WTC11 (cell line): ENCODE data around the gene SCAF4. TPM values are rescaled to one million over a fixed set of nuclear protein-coding genes. Genes with fewer than 3 reads are reported as not detected.

Source experiments
- ATAC-seq: fragments of 200-7000 bp; cut with Tn5 transposase; 2 replicates; pipeline ENCODE4 v1.10.0; 2021; ENCODE audit warnings: mild to moderate bottlenecking, moderate library complexity
- CTCF ChIA-PET: fragments of 300-600 bp; sonication (Branson Sonifier 250); formaldehyde crosslinking; loops from one replicate; lab custom pipeline; 2021; ENCODE audit warnings: antibody characterized with exemption; lab: Charles Lee
- POLR2A ChIA-PET: fragments of 350-600 bp; sonication (Branson Sonifier 250); formaldehyde crosslinking; loops from one replicate; lab custom pipeline; 2021; ENCODE audit warnings: antibody characterized with exemption; lab: Charles Lee
- DNase-seq: peaks from one replicate; pipeline ENCODE4 v3.0.0; 2021; ENCODE audit warnings: low spot score
- H3K27ac Mint-ChIP-seq: 2 replicates; pipeline ENCODE4 v1.8.0; 2021; ENCODE audit warnings: mixed read lengths
- H3K27me3 Mint-ChIP-seq: 2 replicates; pipeline ENCODE4 v1.8.0; 2021; ENCODE audit warnings: low read depth, mild to moderate bottlenecking, moderate library complexity, mixed read lengths
- H3K36me3 Mint-ChIP-seq: 2 replicates; pipeline ENCODE4 v1.8.0; 2021; ENCODE audit warnings: mixed read lengths
- H3K4me1 Mint-ChIP-seq: 2 replicates; pipeline ENCODE4 v1.8.0; 2022; ENCODE audit warnings: mixed read lengths
- H3K4me3 Mint-ChIP-seq: 2 replicates; pipeline ENCODE4 v1.8.0; 2021; ENCODE audit warnings: mild to moderate bottlenecking, moderate library complexity, mixed read lengths
- H3K9me3 Mint-ChIP-seq: 2 replicates; pipeline ENCODE4 v1.8.0; 2021; ENCODE audit warnings: mixed read lengths
- CREB1 ChIP-seq: sonication (generic); formaldehyde crosslinking; IDR thresholded peaks from 2 replicates; pipeline ENCODE4 v1.8.0; 2023; ENCODE audit warnings: mild to moderate bottlenecking, missing genetic modification reagents
- CREM ChIP-seq: sonication (generic); formaldehyde crosslinking; IDR thresholded peaks from 2 replicates; pipeline ENCODE4 v1.8.1; 2022; ENCODE audit warnings: mild to moderate bottlenecking, missing genetic modification reagents, moderate library complexity
- ETV6 ChIP-seq: sonication (generic); formaldehyde crosslinking; IDR thresholded peaks from 2 replicates; pipeline ENCODE4 v1.8.1; 2022; ENCODE audit warnings: mild to moderate bottlenecking, missing genetic modification reagents
- FOXK1 ChIP-seq: sonication (generic); formaldehyde crosslinking; IDR thresholded peaks from 2 replicates; pipeline ENCODE4 v1.8.0; 2022; ENCODE audit warnings: mild to moderate bottlenecking, moderate library complexity, missing genetic modification reagents
- JUN ChIP-seq: sonication (generic); formaldehyde crosslinking; IDR thresholded peaks from 2 replicates; pipeline ENCODE4 v1.8.0; 2023; ENCODE audit warnings: mild to moderate bottlenecking, missing genetic modification reagents
- KAT7 ChIP-seq: sonication (generic); formaldehyde crosslinking; IDR thresholded peaks from 2 replicates; pipeline ENCODE4 v1.8.1; 2023; ENCODE audit warnings: missing genetic modification reagents, mild to moderate bottlenecking, borderline replicate concordance
- NFE2L1 ChIP-seq: sonication (generic); formaldehyde crosslinking; IDR thresholded peaks from 2 replicates; pipeline ENCODE4 v1.8.1; 2023; ENCODE audit warnings: missing genetic modification reagents
- NFYB ChIP-seq: sonication (generic); formaldehyde crosslinking; conservative IDR thresholded peaks from 2 replicates; pipeline ENCODE4 v1.8.0; 2022; ENCODE audit warnings: low read depth, missing genetic modification reagents
- OVOL2 ChIP-seq: fragments of 250-450 bp; sonication (Bioruptor Pico); IDR thresholded peaks from 2 replicates; pipeline ENCODE4 v1.9.0; 2021; ENCODE audit warnings: mild to moderate bottlenecking, borderline replicate concordance
- SMAD3 ChIP-seq: sonication (generic); formaldehyde crosslinking; IDR thresholded peaks from 2 replicates; pipeline ENCODE4 v1.8.0; 2022; ENCODE audit warnings: missing genetic modification reagents, mild to moderate bottlenecking, borderline replicate concordance
- TEAD4 ChIP-seq: sonication (generic); formaldehyde crosslinking; IDR thresholded peaks from 2 replicates; pipeline ENCODE4 v1.8.0; 2022; ENCODE audit warnings: mild to moderate bottlenecking, missing genetic modification reagents
- ZNF232 ChIP-seq: sonication (generic); formaldehyde crosslinking; IDR thresholded peaks from 2 replicates; pipeline ENCODE4 v1.8.0; 2022; ENCODE audit warnings: mild to moderate bottlenecking, missing genetic modification reagents
- total RNA-seq: library from RNA; stranded (reverse); gene quantifications from 3 replicates; pipeline ENCODE4 v1.2.3, GENCODE V29; 2021
- TF ChIP-seq, protein P1 (sequence below): sonication (generic); formaldehyde crosslinking; IDR thresholded peaks from 2 replicates; pipeline ENCODE4 v1.8.0; 2022; ENCODE audit warnings: mild to moderate bottlenecking, missing genetic modification reagents
- TF ChIP-seq, protein P2 (sequence below): sonication (generic); formaldehyde crosslinking; IDR thresholded peaks from 2 replicates; pipeline ENCODE4 v1.8.1; 2023; ENCODE audit warnings: mild to moderate bottlenecking, missing genetic modification reagents, borderline replicate concordance
- TF ChIP-seq, protein P3 (sequence below): sonication (generic); formaldehyde crosslinking; IDR thresholded peaks from 2 replicates; pipeline ENCODE4 v1.8.1; 2022; ENCODE audit warnings: mild to moderate bottlenecking, moderate library complexity, missing genetic modification reagents
- TF ChIP-seq, protein P4 (sequence below): fragments of 250-450 bp; sonication (Bioruptor Pico); IDR thresholded peaks from 2 replicates; pipeline ENCODE4 v1.9.0; 2021; ENCODE audit warnings: mild to moderate bottlenecking, borderline replicate concordance
- TF ChIP-seq, protein P5 (sequence below): sonication (generic); formaldehyde crosslinking; IDR thresholded peaks from 2 replicates; pipeline ENCODE4 v1.8.0; 2022; ENCODE audit warnings: mild to moderate bottlenecking, missing genetic modification reagents
- TF ChIP-seq, protein P6 (sequence below): sonication (generic); formaldehyde crosslinking; IDR thresholded peaks from 2 replicates; pipeline ENCODE4 v1.8.0; 2022; ENCODE audit warnings: mild to moderate bottlenecking, missing genetic modification reagents
- TF ChIP-seq, protein P7 (sequence below): fragments of 250-450 bp; sonication (Bioruptor Pico); conservative IDR thresholded peaks from 2 replicates; pipeline ENCODE4 v1.9.0; 2021; ENCODE audit warnings: mild to moderate bottlenecking
- TF ChIP-seq, protein P8 (sequence below): sonication (generic); formaldehyde crosslinking; IDR thresholded peaks from 2 replicates; pipeline ENCODE4 v1.8.1; 2023; ENCODE audit warnings: mild to moderate bottlenecking, missing genetic modification reagents

Gene SCAF4
- total RNA-seq, 1 experiment from 2014 or later: 54.0 TPM

DNA sequence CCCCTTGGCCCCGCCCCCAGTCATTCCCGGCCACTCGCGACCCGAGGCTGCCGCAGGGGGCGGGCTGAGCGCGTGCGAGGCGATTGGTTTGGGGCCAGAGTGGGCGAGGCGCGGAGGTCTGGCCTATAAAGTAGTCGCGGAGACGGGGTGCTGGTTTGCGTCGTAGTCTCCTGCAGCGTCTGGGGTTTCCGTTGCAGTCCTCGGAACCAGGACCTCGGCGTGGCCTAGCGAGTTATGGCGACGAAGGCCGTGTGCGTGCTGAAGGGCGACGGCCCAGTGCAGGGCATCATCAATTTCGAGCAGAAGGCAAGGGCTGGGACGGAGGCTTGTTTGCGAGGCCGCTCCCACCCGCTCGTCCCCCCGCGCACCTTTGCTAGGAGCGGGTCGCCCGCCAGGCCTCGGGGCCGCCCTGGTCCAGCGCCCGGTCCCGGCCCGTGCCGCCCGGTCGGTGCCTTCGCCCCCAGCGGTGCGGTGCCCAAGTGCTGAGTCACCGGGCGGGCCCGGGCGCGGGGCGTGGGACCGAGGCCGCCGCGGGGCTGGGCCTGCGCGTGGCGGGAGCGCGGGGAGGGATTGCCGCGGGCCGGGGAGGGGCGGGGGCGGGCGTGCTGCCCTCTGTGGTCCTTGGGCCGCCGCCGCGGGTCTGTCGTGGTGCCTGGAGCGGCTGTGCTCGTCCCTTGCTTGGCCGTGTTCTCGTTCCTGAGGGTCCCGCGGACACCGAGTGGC lies 72.2 kb downstream of the SCAF4 start, which contains the start of gene SOD1:
Gene SOD1, plus strand, starts transcription at position 158 of the 723 bp plus-strand sequence. Its CDS starts 77 bp downstream, at position 235.
- POLR2A ChIA-PET: no interaction called here
- 0 out of 2 replicates have a peak, but pooled peaks have one; percentile 82 for TF ChIP-seq KAT7
- TF ChIP-seq TEAD4: peak; percentile 25; the same call in 1 of the 2 replicates
- TF ChIP-seq JUN (CRISPR knock-in tag): peak; percentile 88; the same call in 1 of the 2 replicates
- TF ChIP-seq NFYB (CRISPR knock-in tag): peak; percentile 50
- peak; percentile 94 for TF ChIP-seq ETV6 (CRISPR knock-in tag)
- 0 out of 2 replicates have a peak, but pooled peaks have one; percentile 41 for TF ChIP-seq CREB1 (CRISPR knock-in tag)
- TF ChIP-seq NFE2L1 (CRISPR knock-in tag): peak; percentile 90
- TF ChIP-seq, protein P1, sequence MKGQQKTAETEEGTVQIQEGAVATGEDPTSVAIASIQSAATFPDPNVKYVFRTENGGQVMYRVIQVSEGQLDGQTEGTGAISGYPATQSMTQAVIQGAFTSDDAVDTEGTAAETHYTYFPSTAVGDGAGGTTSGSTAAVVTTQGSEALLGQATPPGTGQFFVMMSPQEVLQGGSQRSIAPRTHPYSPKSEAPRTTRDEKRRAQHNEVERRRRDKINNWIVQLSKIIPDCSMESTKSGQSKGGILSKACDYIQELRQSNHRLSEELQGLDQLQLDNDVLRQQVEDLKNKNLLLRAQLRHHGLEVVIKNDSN: peak; percentile 68; the same call in 1 of the 2 replicates
- TF ChIP-seq, protein P2, sequence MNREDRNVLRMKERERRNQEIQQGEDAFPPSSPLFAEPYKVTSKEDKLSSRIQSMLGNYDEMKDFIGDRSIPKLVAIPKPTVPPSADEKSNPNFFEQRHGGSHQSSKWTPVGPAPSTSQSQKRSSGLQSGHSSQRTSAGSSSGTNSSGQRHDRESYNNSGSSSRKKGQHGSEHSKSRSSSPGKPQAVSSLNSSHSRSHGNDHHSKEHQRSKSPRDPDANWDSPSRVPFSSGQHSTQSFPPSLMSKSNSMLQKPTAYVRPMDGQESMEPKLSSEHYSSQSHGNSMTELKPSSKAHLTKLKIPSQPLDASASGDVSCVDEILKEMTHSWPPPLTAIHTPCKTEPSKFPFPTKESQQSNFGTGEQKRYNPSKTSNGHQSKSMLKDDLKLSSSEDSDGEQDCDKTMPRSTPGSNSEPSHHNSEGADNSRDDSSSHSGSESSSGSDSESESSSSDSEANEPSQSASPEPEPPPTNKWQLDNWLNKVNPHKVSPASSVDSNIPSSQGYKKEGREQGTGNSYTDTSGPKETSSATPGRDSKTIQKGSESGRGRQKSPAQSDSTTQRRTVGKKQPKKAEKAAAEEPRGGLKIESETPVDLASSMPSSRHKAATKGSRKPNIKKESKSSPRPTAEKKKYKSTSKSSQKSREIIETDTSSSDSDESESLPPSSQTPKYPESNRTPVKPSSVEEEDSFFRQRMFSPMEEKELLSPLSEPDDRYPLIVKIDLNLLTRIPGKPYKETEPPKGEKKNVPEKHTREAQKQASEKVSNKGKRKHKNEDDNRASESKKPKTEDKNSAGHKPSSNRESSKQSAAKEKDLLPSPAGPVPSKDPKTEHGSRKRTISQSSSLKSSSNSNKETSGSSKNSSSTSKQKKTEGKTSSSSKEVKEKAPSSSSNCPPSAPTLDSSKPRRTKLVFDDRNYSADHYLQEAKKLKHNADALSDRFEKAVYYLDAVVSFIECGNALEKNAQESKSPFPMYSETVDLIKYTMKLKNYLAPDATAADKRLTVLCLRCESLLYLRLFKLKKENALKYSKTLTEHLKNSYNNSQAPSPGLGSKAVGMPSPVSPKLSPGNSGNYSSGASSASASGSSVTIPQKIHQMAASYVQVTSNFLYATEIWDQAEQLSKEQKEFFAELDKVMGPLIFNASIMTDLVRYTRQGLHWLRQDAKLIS (CRISPR knock-in tag): no peak
- TF ChIP-seq, protein P3, sequence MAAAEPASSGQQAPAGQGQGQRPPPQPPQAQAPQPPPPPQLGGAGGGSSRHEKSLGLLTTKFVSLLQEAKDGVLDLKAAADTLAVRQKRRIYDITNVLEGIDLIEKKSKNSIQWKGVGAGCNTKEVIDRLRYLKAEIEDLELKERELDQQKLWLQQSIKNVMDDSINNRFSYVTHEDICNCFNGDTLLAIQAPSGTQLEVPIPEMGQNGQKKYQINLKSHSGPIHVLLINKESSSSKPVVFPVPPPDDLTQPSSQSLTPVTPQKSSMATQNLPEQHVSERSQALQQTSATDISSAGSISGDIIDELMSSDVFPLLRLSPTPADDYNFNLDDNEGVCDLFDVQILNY (CRISPR knock-in tag): peak; percentile 80
- TF ChIP-seq, protein P4, sequence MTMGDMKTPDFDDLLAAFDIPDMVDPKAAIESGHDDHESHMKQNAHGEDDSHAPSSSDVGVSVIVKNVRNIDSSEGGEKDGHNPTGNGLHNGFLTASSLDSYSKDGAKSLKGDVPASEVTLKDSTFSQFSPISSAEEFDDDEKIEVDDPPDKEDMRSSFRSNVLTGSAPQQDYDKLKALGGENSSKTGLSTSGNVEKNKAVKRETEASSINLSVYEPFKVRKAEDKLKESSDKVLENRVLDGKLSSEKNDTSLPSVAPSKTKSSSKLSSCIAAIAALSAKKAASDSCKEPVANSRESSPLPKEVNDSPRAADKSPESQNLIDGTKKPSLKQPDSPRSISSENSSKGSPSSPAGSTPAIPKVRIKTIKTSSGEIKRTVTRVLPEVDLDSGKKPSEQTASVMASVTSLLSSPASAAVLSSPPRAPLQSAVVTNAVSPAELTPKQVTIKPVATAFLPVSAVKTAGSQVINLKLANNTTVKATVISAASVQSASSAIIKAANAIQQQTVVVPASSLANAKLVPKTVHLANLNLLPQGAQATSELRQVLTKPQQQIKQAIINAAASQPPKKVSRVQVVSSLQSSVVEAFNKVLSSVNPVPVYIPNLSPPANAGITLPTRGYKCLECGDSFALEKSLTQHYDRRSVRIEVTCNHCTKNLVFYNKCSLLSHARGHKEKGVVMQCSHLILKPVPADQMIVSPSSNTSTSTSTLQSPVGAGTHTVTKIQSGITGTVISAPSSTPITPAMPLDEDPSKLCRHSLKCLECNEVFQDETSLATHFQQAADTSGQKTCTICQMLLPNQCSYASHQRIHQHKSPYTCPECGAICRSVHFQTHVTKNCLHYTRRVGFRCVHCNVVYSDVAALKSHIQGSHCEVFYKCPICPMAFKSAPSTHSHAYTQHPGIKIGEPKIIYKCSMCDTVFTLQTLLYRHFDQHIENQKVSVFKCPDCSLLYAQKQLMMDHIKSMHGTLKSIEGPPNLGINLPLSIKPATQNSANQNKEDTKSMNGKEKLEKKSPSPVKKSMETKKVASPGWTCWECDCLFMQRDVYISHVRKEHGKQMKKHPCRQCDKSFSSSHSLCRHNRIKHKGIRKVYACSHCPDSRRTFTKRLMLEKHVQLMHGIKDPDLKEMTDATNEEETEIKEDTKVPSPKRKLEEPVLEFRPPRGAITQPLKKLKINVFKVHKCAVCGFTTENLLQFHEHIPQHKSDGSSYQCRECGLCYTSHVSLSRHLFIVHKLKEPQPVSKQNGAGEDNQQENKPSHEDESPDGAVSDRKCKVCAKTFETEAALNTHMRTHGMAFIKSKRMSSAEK (CRISPR knock-in tag): no peak
- no peak for TF ChIP-seq OVOL2
- TF ChIP-seq CREM (CRISPR knock-in tag): peak; percentile 81; the same call in 1 of the 2 replicates
- TF ChIP-seq, protein P5, sequence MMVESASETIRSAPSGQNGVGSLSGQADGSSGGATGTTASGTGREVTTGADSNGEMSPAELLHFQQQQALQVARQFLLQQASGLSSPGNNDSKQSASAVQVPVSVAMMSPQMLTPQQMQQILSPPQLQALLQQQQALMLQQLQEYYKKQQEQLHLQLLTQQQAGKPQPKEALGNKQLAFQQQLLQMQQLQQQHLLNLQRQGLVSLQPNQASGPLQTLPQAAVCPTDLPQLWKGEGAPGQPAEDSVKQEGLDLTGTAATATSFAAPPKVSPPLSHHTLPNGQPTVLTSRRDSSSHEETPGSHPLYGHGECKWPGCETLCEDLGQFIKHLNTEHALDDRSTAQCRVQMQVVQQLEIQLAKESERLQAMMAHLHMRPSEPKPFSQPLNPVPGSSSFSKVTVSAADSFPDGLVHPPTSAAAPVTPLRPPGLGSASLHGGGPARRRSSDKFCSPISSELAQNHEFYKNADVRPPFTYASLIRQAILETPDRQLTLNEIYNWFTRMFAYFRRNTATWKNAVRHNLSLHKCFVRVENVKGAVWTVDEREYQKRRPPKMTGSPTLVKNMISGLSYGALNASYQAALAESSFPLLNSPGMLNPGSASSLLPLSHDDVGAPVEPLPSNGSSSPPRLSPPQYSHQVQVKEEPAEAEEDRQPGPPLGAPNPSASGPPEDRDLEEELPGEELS (CRISPR knock-in tag): peak; percentile 88
- TF ChIP-seq ZNF232 (CRISPR knock-in tag): peak; percentile 72; the same call in 1 of the 2 replicates
- TF ChIP-seq, protein P6, sequence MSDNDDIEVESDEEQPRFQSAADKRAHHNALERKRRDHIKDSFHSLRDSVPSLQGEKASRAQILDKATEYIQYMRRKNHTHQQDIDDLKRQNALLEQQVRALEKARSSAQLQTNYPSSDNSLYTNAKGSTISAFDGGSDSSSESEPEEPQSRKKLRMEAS (CRISPR knock-in tag): peak; percentile 94
- no peak; the same call in 1 of the 2 replicates for TF ChIP-seq SMAD3 (CRISPR knock-in tag)
- TF ChIP-seq, protein P7, sequence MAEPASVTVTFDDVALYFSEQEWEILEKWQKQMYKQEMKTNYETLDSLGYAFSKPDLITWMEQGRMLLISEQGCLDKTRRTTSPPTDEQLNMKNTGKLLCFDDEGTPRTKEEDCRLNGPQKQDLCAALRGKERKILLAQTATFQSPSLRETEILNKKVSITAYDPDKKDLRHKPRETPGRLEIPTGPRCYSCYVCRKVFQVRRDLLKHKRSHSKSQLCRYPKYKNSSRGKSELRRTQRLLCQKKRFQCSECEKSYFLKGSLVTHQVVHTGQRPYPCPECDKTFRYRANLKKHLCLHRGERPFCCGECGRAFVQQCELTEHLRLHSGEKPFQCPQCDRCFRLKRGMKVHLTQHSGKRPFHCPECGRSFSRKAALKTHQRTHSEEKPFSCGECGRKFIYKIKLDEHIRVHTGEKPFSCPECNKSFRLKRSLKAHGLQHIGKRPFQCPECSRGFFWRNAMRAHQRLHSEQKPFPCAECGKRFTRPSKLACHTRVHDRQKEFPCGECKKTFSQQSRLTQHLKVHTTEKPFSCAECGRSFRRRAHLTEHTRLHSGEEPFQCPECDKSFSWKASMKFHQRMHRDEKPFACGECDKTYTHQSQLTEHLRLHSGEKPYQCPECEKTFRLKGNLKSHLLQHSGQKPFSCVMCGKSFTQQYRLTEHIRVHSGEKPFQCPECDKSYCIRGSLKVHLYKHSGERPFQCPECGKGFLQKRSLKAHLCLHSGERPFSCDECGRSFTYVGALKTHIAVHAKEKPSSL (CRISPR knock-in tag): no peak
- TF ChIP-seq, protein P8, sequence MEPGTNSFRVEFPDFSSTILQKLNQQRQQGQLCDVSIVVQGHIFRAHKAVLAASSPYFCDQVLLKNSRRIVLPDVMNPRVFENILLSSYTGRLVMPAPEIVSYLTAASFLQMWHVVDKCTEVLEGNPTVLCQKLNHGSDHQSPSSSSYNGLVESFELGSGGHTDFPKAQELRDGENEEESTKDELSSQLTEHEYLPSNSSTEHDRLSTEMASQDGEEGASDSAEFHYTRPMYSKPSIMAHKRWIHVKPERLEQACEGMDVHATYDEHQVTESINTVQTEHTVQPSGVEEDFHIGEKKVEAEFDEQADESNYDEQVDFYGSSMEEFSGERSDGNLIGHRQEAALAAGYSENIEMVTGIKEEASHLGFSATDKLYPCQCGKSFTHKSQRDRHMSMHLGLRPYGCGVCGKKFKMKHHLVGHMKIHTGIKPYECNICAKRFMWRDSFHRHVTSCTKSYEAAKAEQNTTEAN (CRISPR knock-in tag): peak; percentile 85
- peak; percentile 85 for TF ChIP-seq FOXK1 (CRISPR knock-in tag)

More for the DNA sequence above, 72.2 kb downstream of the SCAF4 start, which contains the start of gene SOD1:
- DNase-seq (peak; percentile 92), ATAC-seq (peak; percentile 97)
- CTCF ChIA-PET: no interaction called here
- H3K36me3 Mint-ChIP-seq: peaks cover 28% of the 10 kb centered on the region
- H3K4me1 Mint-ChIP-seq: peaks cover 30% of the 10 kb centered on the region
- H3K27me3 Mint-ChIP-seq: no peaks in the 10 kb centered on the region
- peaks cover 5% of the 10 kb centered on the region; the same call in 1 of the 2 replicates for H3K9me3 Mint-ChIP-seq
- H3K4me3 Mint-ChIP-seq: peak within 1 kb of the TSS; percentile 95
- peak within 1 kb of the TSS; percentile 98 for H3K27ac Mint-ChIP-seq
